ENCODE results near the gene TTC9B.
A peak's percentile ranks its signal among the peaks of the same experiment; 100 is the strongest.

TTC9B gene

DNA sequence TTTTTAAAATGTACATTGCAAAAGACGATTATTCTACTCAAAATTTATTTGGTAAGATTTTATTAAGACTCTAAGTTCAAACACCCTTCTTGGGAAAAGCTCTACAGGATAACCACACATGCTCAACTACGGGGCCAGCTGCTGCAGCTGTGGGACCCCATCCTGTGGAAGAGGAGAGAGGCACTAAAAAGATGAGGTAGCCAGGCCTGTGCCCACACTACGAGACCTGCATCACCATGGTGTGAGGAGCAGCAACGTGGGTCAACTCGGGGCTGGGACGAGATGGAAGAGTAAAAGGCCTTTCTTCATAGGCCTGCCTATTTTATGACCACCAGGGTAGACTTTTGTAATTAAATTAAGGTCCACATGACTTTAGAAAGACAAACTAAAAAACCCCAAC is 12.9 kb upstream of the TTC9B start:
- no peak for DNase-seq (ENCODE audit: low read depth)
- in situ Hi-C loops (cut with HindIII; ENCODE audit: low sequenced_read_pairs) = no loop called here
- TF ChIP-seq, protein P1, sequence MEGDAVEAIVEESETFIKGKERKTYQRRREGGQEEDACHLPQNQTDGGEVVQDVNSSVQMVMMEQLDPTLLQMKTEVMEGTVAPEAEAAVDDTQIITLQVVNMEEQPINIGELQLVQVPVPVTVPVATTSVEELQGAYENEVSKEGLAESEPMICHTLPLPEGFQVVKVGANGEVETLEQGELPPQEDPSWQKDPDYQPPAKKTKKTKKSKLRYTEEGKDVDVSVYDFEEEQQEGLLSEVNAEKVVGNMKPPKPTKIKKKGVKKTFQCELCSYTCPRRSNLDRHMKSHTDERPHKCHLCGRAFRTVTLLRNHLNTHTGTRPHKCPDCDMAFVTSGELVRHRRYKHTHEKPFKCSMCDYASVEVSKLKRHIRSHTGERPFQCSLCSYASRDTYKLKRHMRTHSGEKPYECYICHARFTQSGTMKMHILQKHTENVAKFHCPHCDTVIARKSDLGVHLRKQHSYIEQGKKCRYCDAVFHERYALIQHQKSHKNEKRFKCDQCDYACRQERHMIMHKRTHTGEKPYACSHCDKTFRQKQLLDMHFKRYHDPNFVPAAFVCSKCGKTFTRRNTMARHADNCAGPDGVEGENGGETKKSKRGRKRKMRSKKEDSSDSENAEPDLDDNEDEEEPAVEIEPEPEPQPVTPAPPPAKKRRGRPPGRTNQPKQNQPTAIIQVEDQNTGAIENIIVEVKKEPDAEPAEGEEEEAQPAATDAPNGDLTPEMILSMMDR (IDR thresholded peaks at IDR 0.05; ENCODE audit: low read depth, low read length, missing control alignments) = no peak
- H3K4me3 ChIP-seq (ENCODE audit: low read depth, low read length) = no peak overlapping the region

DNA sequence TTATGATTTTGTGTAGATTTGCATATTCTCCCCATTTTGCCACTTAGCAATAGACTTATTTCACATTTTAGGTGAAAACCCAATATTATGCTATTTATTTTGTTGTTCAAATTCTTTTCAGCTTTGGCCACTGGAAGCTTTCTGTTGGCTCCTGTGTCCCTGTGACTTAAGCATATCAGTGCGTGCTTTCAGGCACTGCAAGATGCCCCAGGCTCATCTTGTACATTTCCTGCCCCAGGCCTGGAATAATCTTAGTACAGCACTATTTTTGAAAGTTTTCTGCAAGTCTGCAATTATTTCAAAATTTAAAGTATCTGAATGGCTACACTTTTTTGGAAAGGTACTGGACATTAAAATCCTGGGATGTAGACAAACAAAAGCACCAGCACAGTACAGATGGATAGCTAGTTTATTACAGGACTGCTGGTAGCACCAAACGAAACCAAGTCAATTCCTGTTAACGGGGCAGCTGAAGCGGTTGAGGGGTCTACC is 11.8 kb upstream of the TTC9B start:
- in situ Hi-C loops (cut with HindIII; ENCODE audit: low sequenced_read_pairs) = no loop called here
- DNase-seq (ENCODE audit: low read depth) = no peak
- H3K4me3 ChIP-seq (ENCODE audit: low read depth, low read length) = no peak overlapping the region
- TF ChIP-seq, protein P1 (IDR thresholded peaks at IDR 0.05; ENCODE audit: low read depth, low read length, missing control alignments) = no peak

DNA sequence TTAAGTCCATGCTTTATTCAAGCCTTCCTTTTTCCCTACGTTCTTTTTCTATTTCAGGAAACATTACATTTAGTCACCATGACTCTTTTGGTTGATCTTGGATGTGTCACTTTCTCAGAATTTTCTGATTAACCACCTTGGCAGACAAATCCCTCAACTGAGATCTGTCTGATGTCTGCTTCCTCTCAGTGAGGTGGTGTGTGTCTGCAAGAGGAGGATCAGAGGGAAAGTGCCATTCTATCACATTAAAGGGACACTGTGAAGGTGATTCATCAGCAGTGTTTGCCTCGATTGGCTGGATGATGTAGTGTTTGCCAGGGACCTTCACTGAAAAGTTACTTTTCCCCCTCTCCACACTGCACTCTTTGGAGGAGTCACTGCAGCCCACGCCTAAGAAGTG is 11.3 kb upstream of the TTC9B start:
- H3K4me3 ChIP-seq (ENCODE audit: low read depth, low read length) = no peak overlapping the region
- in situ Hi-C loops (cut with HindIII; ENCODE audit: low sequenced_read_pairs) = no loop called here
- no peak for DNase-seq (ENCODE audit: low read depth)
- TF ChIP-seq, protein P1 (IDR thresholded peaks at IDR 0.05; ENCODE audit: low read depth, low read length, missing control alignments) = no peak

DNA sequence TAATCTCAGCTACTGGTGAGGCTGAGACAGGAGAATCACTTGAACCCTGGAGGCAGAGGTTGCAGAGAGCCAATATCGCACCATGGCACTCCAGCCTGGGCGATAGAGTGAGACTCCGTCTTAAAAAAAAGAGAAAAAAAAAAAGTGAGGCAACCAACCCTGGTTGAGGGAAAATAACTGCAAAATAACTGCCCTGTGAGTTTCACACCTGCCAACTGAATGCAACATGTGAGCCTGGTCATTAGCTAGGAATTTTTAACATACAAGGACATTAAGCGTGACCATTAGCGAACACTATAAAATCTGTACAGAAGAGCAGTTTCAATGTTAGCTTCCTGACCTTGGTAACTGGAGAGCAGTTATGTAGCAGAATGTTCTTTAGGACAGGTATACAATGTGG is 10.7 kb upstream of the TTC9B start:
- H3K4me3 ChIP-seq (ENCODE audit: low read depth, low read length) = no peak overlapping the region
- TF ChIP-seq, protein P1 (IDR thresholded peaks at IDR 0.05; ENCODE audit: low read depth, low read length, missing control alignments) = no peak
- in situ Hi-C loops (cut with HindIII; ENCODE audit: low sequenced_read_pairs) = no loop called here
- DNase-seq (ENCODE audit: low read depth) = no peak

DNA sequence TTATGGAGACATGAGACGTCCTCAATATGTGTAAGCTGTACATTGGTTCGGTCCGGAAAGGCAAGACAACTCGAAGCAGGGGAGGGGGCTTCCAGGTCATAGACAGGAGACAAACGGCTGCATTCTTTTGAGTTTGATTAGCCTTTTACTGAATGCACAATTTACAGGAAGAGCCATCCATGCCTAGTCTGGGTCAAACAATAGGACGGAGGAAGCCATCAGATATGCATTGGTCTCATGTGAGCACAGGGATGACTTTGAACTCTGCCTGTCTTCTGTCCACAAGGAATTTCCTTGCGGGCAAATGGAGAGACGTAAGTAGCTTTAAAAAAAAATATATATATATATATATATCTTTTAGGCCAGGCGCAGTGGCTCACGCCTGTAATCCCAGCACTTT is 10.2 kb upstream of the TTC9B start:
- TF ChIP-seq, protein P1 (IDR thresholded peaks at IDR 0.05; ENCODE audit: low read depth, low read length, missing control alignments) = no peak
- in situ Hi-C loops (cut with HindIII; ENCODE audit: low sequenced_read_pairs) = no loop called here
- no peak for DNase-seq (ENCODE audit: low read depth)
- no peak overlapping the region for H3K4me3 ChIP-seq (ENCODE audit: low read depth, low read length)

DNA sequence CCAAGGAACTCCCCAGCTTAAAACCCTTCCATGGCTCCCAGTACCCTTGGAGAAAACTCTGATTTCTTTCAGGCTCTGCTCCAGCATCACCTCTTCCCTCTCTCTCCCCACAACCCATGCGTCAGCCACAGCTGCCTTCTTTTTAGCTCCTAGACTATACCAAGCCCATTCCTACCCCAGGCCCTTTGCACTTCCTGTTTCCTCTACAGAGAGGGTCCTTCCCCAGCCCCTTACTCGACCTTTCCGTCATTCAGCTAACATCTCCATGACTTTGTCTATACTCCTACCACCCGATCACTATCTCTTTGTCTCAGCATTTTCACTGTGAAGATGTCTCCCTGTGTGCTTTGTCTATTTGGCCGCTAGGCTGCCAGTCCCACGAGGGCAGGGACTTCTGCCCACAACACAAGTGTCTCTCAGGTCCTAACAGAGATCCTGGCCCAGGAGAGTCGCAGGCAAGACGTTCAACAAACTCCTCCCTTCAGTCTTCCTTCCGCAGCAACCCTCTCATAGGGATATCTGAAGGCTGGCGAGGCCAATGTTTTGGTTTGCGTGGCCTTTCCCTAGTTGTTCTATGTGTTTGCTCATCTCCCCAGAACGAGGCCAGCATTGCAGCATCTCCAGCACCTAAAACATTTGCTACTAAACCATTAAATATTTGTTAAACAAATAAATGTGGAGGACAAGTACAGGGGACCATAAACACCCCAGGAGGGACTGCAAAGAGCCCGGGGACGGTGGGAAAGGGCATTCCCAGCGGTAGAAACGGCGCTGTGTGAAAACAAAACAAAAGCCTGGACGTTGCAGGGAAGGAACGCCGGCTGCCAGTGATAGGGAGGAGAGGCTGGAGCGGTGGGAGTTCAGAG is 7.5 kb upstream of the TTC9B start:
- TF ChIP-seq, protein P1 (IDR thresholded peaks at IDR 0.05; ENCODE audit: low read depth, low read length, missing control alignments) = peak; percentile 10
- DNase-seq (ENCODE audit: low read depth) = no peak
- peak overlapping the region; percentile 12 for H3K4me3 ChIP-seq (ENCODE audit: low read depth, low read length)
- in situ Hi-C loops (cut with HindIII; ENCODE audit: low sequenced_read_pairs) = no loop called here
